ENCODE data around the gene SSBP4. TPM values are rescaled to one million over a fixed set of nuclear protein-coding genes. Genes with fewer than 3 reads are reported as not detected.

The SSBP4 gene
- total and polyA plus RNA-seq, 9 of the 15 experiments (the other 6 are each of a cell fraction or from before 2014, with no cell fraction given): 1.1 to 189 (median 39.0) TPM

DNA sequence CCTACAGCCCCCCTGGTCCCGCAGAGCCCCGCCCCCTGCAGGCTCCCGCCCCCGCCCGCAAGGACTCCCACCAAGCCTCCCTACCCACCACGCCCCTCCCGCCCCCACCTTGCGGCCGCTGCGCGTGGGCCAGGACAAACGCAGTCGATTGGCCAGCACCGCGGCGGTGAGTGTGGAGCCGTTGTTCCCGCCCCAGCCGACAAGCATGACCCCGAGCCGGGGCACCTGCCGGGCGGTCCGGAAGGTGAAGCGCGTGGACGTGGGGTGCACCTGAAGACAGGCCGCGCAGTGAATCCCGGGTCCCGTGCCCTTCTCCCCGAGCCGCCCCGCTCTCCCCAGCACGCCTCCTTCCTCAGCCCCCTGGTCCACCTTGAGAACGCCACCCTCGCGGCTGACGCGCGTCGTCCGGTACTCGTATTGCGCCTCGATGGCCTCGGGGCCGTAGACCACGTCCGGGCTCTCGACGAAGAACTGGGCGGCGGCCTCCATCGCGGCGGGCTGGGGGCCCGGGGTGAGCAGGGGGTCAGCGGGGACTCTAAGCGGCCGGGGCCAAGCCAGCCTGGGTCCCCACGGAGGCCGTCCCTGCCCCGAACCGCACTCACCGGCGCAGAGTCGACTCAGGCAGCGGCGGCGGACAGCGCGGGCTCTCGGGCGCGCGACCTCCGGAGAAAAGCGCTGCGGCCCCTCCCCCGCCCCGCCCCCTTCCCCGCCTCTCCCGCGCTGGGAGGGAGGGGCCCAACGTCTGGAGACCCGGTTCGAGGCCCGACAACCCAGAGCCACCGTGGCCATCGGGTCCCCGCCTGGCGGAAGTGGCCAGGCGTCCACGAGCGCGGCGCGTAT is 18.5 kb downstream of the SSBP4 start, which contains the start of gene ISYNA1 (continued):
- TF ChIP-seq, protein P1, sequence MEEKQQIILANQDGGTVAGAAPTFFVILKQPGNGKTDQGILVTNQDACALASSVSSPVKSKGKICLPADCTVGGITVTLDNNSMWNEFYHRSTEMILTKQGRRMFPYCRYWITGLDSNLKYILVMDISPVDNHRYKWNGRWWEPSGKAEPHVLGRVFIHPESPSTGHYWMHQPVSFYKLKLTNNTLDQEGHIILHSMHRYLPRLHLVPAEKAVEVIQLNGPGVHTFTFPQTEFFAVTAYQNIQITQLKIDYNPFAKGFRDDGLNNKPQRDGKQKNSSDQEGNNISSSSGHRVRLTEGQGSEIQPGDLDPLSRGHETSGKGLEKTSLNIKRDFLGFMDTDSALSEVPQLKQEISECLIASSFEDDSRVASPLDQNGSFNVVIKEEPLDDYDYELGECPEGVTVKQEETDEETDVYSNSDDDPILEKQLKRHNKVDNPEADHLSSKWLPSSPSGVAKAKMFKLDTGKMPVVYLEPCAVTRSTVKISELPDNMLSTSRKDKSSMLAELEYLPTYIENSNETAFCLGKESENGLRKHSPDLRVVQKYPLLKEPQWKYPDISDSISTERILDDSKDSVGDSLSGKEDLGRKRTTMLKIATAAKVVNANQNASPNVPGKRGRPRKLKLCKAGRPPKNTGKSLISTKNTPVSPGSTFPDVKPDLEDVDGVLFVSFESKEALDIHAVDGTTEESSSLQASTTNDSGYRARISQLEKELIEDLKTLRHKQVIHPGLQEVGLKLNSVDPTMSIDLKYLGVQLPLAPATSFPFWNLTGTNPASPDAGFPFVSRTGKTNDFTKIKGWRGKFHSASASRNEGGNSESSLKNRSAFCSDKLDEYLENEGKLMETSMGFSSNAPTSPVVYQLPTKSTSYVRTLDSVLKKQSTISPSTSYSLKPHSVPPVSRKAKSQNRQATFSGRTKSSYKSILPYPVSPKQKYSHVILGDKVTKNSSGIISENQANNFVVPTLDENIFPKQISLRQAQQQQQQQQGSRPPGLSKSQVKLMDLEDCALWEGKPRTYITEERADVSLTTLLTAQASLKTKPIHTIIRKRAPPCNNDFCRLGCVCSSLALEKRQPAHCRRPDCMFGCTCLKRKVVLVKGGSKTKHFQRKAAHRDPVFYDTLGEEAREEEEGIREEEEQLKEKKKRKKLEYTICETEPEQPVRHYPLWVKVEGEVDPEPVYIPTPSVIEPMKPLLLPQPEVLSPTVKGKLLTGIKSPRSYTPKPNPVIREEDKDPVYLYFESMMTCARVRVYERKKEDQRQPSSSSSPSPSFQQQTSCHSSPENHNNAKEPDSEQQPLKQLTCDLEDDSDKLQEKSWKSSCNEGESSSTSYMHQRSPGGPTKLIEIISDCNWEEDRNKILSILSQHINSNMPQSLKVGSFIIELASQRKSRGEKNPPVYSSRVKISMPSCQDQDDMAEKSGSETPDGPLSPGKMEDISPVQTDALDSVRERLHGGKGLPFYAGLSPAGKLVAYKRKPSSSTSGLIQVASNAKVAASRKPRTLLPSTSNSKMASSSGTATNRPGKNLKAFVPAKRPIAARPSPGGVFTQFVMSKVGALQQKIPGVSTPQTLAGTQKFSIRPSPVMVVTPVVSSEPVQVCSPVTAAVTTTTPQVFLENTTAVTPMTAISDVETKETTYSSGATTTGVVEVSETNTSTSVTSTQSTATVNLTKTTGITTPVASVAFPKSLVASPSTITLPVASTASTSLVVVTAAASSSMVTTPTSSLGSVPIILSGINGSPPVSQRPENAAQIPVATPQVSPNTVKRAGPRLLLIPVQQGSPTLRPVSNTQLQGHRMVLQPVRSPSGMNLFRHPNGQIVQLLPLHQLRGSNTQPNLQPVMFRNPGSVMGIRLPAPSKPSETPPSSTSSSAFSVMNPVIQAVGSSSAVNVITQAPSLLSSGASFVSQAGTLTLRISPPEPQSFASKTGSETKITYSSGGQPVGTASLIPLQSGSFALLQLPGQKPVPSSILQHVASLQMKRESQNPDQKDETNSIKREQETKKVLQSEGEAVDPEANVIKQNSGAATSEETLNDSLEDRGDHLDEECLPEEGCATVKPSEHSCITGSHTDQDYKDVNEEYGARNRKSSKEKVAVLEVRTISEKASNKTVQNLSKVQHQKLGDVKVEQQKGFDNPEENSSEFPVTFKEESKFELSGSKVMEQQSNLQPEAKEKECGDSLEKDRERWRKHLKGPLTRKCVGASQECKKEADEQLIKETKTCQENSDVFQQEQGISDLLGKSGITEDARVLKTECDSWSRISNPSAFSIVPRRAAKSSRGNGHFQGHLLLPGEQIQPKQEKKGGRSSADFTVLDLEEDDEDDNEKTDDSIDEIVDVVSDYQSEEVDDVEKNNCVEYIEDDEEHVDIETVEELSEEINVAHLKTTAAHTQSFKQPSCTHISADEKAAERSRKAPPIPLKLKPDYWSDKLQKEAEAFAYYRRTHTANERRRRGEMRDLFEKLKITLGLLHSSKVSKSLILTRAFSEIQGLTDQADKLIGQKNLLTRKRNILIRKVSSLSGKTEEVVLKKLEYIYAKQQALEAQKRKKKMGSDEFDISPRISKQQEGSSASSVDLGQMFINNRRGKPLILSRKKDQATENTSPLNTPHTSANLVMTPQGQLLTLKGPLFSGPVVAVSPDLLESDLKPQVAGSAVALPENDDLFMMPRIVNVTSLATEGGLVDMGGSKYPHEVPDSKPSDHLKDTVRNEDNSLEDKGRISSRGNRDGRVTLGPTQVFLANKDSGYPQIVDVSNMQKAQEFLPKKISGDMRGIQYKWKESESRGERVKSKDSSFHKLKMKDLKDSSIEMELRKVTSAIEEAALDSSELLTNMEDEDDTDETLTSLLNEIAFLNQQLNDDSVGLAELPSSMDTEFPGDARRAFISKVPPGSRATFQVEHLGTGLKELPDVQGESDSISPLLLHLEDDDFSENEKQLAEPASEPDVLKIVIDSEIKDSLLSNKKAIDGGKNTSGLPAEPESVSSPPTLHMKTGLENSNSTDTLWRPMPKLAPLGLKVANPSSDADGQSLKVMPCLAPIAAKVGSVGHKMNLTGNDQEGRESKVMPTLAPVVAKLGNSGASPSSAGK (IDR thresholded peaks at IDR 0.05): peak; percentile 93
- TF ChIP-seq HNRNPK (IDR thresholded peaks at IDR 0.05; ENCODE audit: low read depth, low read length, poor library complexity, severe bottlenecking) (no peak), ZNF175 (CRISPR knock-in tag; IDR thresholded peaks at IDR 0.05; ENCODE audit: low read depth) (no peak), HDAC2 (IDR thresholded peaks at IDR 0.05) (peak; percentile 29), NUFIP1 (IDR thresholded peaks at IDR 0.05; ENCODE audit: partially characterized antibody) (no peak), RB1 (IDR thresholded peaks at IDR 0.05; ENCODE audit: low read depth) (peak; percentile 31), HDAC1 (IDR thresholded peaks at IDR 0.05) (peak in 1 of 2 experiments; percentile 89; a peak in 2 of 4 replicates), NR4A1 (CRISPR knock-in tag; IDR thresholded peaks at IDR 0.05) (0 out of 2 replicates have a peak, but pooled peaks have one; percentile 21), NR4A1 (tag; IDR thresholded peaks at IDR 0.05) (no peak), MYNN (IDR thresholded peaks at IDR 0.05) (no peak; the same call in 1 of the 2 replicates), MYNN (CRISPR knock-in tag; IDR thresholded peaks at IDR 0.05) (no peak), NRF1 (conservative IDR thresholded peaks at IDR 0.05 in 1 of 2, IDR thresholded peaks at IDR 0.05 in 1 of 2) (peak; percentile 40 to 52), FOXP4 (CRISPR knock-in tag; IDR thresholded peaks at IDR 0.05; ENCODE audit: borderline replicate concordance) (0 out of 2 replicates have a peak, but pooled peaks have one; percentile 82), ZNF431 (CRISPR knock-in tag; IDR thresholded peaks at IDR 0.05) (0 out of 2 replicates have a peak, but pooled peaks have one; percentile 18)

Data from K562 (cell line).